Pancreas (tissue), 10 donors: Measurements from ENCODE around the gene NAV2. TPM values are rescaled to one million over a fixed set of nuclear protein-coding genes. Genes with fewer than 3 reads are reported as not detected.
A peak's percentile ranks its signal among the peaks of the same experiment; 100 is the strongest.

Source experiments
- ATAC-seq, 4 donors: fragments of 200-7000 bp; cut with Tn5 transposase; one replicate each; pipeline versions ENCODE4 v1.8.0 to v1.9.1; 2020; ENCODE audit warnings: mild to moderate bottlenecking in 4 of 4, moderate library complexity in 4 of 4
- DNase-seq, 6 donors: peaks; one replicate each; pipeline ENCODE4 v3.0.0-alpha.2; 2020
- FAIRE-seq: peaks from 2 replicates; lab custom pipeline; 2012; peaks lifted over from hg19 to GRCh38; lab: Jason Lieb, UNC
- H3K27ac ChIP-seq, 4 donors: fragments of 200-600 bp; sonication (generic); 1 replicate in 3 of 4; 2 replicates in 1 of 4; pipeline versions ENCODE4 v1.5.0 to v1.8.0; 2020
- H3K27me3 ChIP-seq, 4 donors: fragments of 200-600 bp; one replicate each; pipeline ENCODE4 v1.8.0; 2021
- H3K36me3 ChIP-seq, 3 donors: fragments of 200-600 bp; sonication (generic) in 1 of 3; one replicate each; pipeline versions ENCODE4 v1.5.0 to v1.8.0; 2020 to 2021
- H3K4me1 ChIP-seq, 3 donors: fragments of 200-600 bp; one replicate each; pipeline ENCODE4 v1.8.0; 2021
- H3K4me3 ChIP-seq, 4 donors: fragments of 200-600 bp; sonication (generic) in 2 of 4; one replicate each; pipeline versions ENCODE4 v1.5.0 to v1.8.0; 2020 to 2021
- H3K9me3 ChIP-seq, 4 donors: fragments of 200-600 bp; one replicate each; pipeline ENCODE4 v1.8.0; 2021
- CTCF ChIP-seq, 4 donors: fragments of 200-600 bp; sonication (generic) in 3 of 4; IDR thresholded peaks; one replicate each; pipeline versions ENCODE4 v1.5.0 to v1.8.0; 2021; ENCODE audit warnings: antibody characterized with exemption in 4 of 4
- WGBS, 2 donors: extraction: QIAGEN DNeasy Blood & Tissue Kit; methylation state at CpG; one replicate each; pipeline ENCODE4 v1.1.7; 2013; 5-methylcytosine and 5-hydroxymethylcytosine counted together
- intact Hi-C, 3 donors: fragments of 100-400 bp; cut with DNase I; formaldehyde crosslinking; loops; one replicate each; pipeline versions ENCODE4 v1.11.1 to v1.14.2; 2022
- polyA plus RNA-seq, 2 donors: library from polyadenylated mRNA; stranded (reverse); fragments of 200-250 nt; gene quantifications; one replicate each; pipeline ENCODE4 v1.2.3, GENCODE V29; 2013
- total RNA-seq, 6 donors: library from RNA; stranded (reverse); fragmentation: NEBNext Ultra II Directional in 4 of 6; extraction: Animal tissue kit (Norgen Biotek cat#: 25700) in 4 of 6; gene quantifications; one replicate each; pipeline versions ENCODE4 v1.2.1 to v1.2.4, GENCODE V29; 2021 to 2023
- donor health status: healthy with polysubstance abuse.
- donor health status: DM: no; HTN: no; CAD: no; lungs with moderate emphysema.
- donor health status: DM: no; HTN: no; CAD: no.
- donor health status: control.
- donor health status: control.
- donor health status: Bipolar disorder and iron deficiency.
- donor health status: DM: yes; HTN: yes; CAD: no.
- donor health status: DM: no; HTN: no; CAD: no.
- donor health status: DM: no; HTN: no; CAD: no.
- donor health status: DM: yes; HTN: yes; CAD: no.

NAV2 gene
- total and polyA plus RNA-seq, 8 donors = 5.8 to 26.9 (median 16.3) TPM

- whole genome bisulfite sequencing, 2 donors = 22 to 23% methylated on average over 3 of the region's 3 CpGs
- FAIRE-seq = no peak
- Histone ChIP-seq H3K9me3 (no peaks in the 10 kb centered on the region), H3K4me1 (peaks cover 8 to 36% (median 35%) of the 10 kb centered on the region in 3 donors), H3K4me3 (no peak overlapping the region), H3K27ac (peak overlapping the region in 2 of 4 donors; percentile 56 to 60), H3K27me3 (no peaks in the 10 kb centered on the region), H3K36me3 (peaks cover 0 to 7% (median 0%) of the 10 kb centered on the region in 3 donors)
- no peak for DNase-seq
- intact Hi-C loops = loop anchor here in 1 of 3 donors (10.0 kb wide), 1 partner anchor 153 kb away; no protein-coding TSS in a partner anchor
- no peak for TF ChIP-seq CTCF (IDR thresholded peaks at IDR 0.05)
- peak in 3 of 4 donors; percentile 16 to 42 (median 16) for ATAC-seq
Observed at GRCh38 chr11:19952116-19952605, 239.5 kb downstream of the NAV2 start.

- Histone ChIP-seq H3K9me3 (no peaks in the 10 kb centered on the region), H3K27me3 (no peaks in the 10 kb centered on the region), H3K36me3 (peaks cover 0 to 7% (median 0%) of the 10 kb centered on the region in 3 donors), H3K4me3 (no peak overlapping the region), H3K27ac (no peak overlapping the region), H3K4me1 (peaks cover 8 to 36% (median 35%) of the 10 kb centered on the region in 3 donors)
- DNase-seq (no peak), FAIRE-seq (no peak), ATAC-seq (no peak)
- WGBS, 2 donors = 68 to 76% methylated on average over 1 of the region's 1 CpG
- no peak for TF ChIP-seq CTCF (IDR thresholded peaks at IDR 0.05)
- intact Hi-C loops = loop anchor here in 1 of 3 donors (10.0 kb wide), 1 partner anchor 152 kb away; no protein-coding TSS in a partner anchor
Observed at GRCh38 chr11:19952911-19953310, 240.3 kb downstream of the NAV2 start.

- H3K36me3 ChIP-seq = peaks cover 0 to 7% (median 0%) of the 10 kb centered on the region in 3 donors
- no peaks in the 10 kb centered on the region for H3K27me3 ChIP-seq
- 74 to 79% methylated on average over 4 of the region's 4 CpGs for WGBS, 2 donors
- no peak for DNase-seq
- ATAC-seq = peak in 1 of 4 donors; percentile 2
- no peaks in the 10 kb centered on the region for H3K9me3 ChIP-seq
- H3K4me1 ChIP-seq = peaks cover 8 to 36% (median 35%) of the 10 kb centered on the region in 3 donors
- TF ChIP-seq CTCF (IDR thresholded peaks at IDR 0.05) = no peak
- intact Hi-C loops = loop anchor here in 1 of 3 donors (10.0 kb wide), 1 partner anchor 151 kb away; no protein-coding TSS in a partner anchor
- no peak overlapping the region for H3K4me3 ChIP-seq
- H3K27ac ChIP-seq = peak overlapping the region in 1 of 4 donors; percentile 22
- no peak for FAIRE-seq
Observed at GRCh38 chr11:19953336-19953735, 240.7 kb downstream of the NAV2 start.

- Histone ChIP-seq H3K9me3 (no peaks in the 10 kb centered on the region), H3K36me3 (peaks cover 0 to 7% (median 0%) of the 10 kb centered on the region in 3 donors), H3K27me3 (no peaks in the 10 kb centered on the region), H3K4me1 (peaks cover 8 to 36% (median 35%) of the 10 kb centered on the region in 3 donors), H3K27ac (peak overlapping the region in 1 of 4 donors; percentile 22), H3K4me3 (no peak overlapping the region)
- TF ChIP-seq CTCF (IDR thresholded peaks at IDR 0.05) = peak; percentile 16 to 38 (median 26)
- ATAC-seq = peak; percentile 64 to 79 (median 76)
- FAIRE-seq = no peak
- DNase-seq = peak in 3 of 6 donors; percentile 34 to 46 (median 39)
- 19 to 21% methylated on average over 2 of the region's 2 CpGs for WGBS, 2 donors
- intact Hi-C loops = loop anchor here in 1 of 3 donors (10.0 kb wide), 1 partner anchor 151 kb away; no protein-coding TSS in a partner anchor
Observed at GRCh38 chr11:19953909-19954308, 241.3 kb downstream of the NAV2 start.

DNA sequence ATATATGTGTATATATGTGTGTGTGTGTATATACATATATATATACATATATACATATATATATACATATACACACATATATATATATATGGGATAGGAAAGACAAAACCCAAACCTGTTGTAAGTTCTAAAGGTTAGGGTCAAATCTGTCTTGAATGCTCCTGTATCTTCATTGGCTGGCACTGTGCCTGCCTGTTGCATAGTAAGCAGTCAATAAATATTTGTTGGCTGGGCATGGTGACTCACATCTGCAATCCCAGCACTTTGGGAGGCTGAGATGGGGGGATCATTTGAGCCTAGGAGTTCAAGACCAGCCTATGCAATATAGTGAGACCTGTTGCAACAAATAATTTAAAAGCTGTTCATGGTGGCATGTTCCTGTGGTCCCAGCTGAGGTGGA, 242.3 kb downstream of the NAV2 start:
- peaks cover 8 to 36% (median 35%) of the 10 kb centered on the region in 3 donors for H3K4me1 ChIP-seq
- H3K27ac ChIP-seq = no peak overlapping the region
- no peak for TF ChIP-seq CTCF (IDR thresholded peaks at IDR 0.05)
- intact Hi-C loops = loop anchor here in 1 of 3 donors (10.0 kb wide), 1 partner anchor 150 kb away; no protein-coding TSS in a partner anchor
- H3K27me3 ChIP-seq = no peaks in the 10 kb centered on the region
- peak in 2 of 6 donors; percentile 52 for DNase-seq
- ATAC-seq = peak in 1 of 4 donors; percentile 26
- no peaks in the 10 kb centered on the region for H3K9me3 ChIP-seq
- no peaks in the 10 kb centered on the region for H3K36me3 ChIP-seq
- no peak for FAIRE-seq
- no peak overlapping the region for H3K4me3 ChIP-seq
